Stimulated activated CD4-positive, alpha-beta T cell treated with anti-CD3 and anti-CD28 coated beads, Interleukin-1b, Interleukin-23, amount 100 ng/mL, for 1 hour (primary cell): ENCODE data around the gene CXCL11.
A peak's percentile ranks its signal among the peaks of the same experiment; 100 is the strongest.
"Not testable (repeated sequence)": the region's sequence is repeated elsewhere in the genome, so short reads cannot be mapped to it uniquely, and the experiment has no call there.

Experiments
- DNase-seq, 2 donors: peaks; one replicate each; pipeline ENCODE4 v3.0.0-alpha.2; 2020; ENCODE audit warnings: low read depth in 2 of 2

CXCL11 gene

DNA sequence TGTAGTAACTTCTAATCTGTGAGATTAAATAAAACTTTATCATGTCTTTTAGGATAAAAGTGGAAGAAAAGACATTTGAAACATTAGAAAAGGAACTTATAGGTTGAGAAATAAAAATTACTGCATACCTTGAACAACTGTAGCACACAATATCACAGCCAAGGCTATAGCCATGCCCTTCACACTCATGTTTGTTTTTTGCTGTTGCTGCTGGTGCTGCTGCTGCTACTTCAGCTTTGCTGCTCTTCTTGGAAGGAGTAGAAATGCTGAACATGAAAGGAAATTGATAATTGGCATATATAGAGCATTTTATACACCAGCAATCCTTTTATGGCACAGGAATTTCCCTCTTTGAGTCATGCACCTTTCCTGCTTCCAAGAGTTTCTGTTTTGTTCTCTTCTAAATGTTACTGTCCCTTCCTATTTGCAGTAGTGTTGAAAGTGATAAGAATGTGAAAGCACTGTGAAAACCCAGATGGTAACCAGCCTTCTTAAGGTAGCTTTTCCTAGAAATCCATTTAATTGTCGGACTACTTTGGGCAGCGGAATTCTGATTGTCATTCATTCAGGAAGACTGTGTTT lies at the start of gene CXCL11:
TSS of gene CXCL11 (minus strand) at position 272 of the 582 bp plus-strand sequence. CDS start at position 189, 83 bp downstream.
- no peak for DNase-seq

DNA sequence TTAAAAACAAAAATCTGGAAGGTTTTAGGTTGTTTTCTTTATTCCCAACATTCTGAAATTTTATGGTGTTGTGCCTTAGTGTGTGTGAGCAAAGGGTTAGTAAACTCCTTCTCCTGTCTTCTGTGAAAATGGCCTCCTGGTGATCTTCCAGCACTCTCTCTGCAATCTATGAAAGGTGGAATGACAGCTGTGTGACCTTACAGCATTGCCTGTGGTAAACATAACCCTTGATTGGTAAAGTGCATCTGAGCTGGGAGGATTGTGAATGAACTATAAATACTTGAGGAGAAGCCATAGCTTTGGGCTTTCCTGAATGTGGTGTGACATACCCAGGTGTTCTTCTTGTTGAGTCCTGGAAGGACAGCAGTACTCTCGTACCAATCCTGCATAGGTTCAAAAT lies 48.7 kb upstream of the CXCL11 start:
- DNase-seq: no peak

DNA sequence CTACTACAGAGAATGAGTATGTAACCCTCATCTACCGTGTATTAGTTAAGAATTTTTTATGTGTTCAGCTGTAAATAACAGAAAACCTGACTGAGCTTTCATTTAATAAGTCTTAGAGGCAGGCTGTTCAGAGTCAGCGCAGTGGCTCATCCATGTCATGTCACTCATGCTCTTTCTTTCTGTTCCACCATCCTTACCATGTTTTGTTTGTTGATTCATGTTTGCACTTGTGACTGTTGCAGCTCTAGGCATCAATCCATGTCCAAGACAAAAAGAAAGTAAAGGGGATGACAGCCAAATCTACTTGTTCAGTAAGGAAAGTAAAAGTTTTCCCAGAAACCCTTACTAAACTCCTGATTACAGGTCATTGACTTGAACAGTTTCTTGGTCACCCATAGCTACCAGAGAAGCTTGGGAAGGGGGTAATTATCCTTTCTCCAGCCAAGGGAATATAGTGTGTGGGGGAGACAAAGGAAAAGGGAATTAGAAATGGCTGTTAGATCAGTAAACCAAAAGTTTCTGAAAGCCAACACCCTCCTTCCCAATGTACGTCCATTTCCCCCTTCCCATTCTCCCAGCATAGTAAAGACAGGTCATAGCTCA lies 47.6 kb upstream of the CXCL11 start:
- DNase-seq: no peak

DNA sequence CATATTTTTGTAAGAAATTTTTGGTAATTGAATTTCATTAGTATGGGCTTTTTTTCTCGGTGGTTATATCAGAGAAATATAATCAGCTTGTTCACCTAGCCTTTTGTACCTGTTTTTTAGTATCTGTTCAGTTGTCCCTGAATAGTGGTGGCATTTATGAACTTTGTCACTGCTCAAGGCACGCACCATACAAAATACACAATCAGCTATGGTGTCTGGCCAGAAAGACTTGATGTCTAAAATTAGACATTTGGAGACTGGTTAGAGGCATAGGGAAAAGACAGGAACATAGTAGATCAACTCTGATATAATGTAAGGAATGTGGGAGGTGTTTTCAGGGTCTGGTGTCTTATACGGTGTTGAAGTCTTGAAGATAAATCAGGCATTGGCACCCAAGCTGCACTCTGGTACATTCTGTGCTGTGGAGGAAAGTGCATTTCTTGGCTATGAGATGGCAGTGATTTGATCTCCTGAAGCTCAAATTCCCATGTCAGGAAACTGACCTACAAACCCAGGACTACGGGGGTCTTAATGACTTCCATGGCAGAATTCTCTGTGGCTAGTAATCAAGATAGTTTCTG lies 42.3 kb upstream of the CXCL11 start:
- DNase-seq: no peak

DNA sequence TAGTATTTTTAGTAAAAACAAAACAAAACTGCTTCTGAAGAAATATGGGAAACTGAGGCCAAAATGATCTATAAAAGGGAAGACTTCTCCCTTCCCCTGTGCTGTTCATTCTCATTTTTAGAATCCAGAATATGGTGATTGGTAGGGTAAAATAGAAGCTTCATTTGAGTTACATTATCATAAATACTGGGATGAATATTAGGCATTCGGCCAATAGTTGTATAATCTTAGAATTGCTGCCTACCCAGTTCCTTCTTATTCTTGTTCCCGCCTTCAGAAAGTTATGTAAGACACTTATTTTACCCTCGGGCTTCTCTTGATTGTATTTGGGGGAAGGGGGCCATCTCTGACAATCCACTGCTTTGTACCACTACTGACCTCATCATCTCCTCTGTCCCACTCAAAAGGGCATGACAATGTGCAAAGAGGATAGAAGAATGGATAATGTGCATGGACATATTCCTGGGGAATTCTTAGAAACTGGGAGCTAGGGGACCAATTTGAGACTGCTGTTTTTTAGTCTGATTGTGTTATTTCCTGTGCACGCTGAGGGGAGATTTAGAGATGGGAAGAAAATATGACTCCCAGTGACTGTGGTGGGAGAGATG lies 39.2 kb upstream of the CXCL11 start:
- no peak for DNase-seq

DNA sequence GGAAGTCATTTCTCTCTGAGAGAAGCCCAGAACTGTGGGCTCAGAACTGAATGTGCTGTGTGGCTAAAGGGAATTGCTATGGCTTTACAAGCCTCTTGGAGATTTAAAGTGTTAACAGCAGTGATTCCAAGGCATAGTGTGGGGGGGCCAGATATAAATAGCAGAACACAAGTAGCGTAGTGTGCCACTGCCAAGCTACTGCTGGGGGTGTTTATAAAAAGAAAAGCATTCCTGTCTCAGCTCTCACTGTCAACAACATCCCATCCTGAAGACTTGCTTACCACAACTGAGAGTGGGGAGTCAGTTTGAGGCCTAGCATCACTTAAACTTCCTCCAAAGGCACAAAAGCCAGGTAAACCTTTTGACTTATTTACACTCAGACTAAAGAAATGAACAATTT lies 38.6 kb upstream of the CXCL11 start, which contains the start of gene ART3:
TSS of gene ART3 (plus strand) at position 242 of the 400 bp plus-strand sequence. CDS start 1,181 bp downstream, outside the sequence.
- DNase-seq: no peak

DNA sequence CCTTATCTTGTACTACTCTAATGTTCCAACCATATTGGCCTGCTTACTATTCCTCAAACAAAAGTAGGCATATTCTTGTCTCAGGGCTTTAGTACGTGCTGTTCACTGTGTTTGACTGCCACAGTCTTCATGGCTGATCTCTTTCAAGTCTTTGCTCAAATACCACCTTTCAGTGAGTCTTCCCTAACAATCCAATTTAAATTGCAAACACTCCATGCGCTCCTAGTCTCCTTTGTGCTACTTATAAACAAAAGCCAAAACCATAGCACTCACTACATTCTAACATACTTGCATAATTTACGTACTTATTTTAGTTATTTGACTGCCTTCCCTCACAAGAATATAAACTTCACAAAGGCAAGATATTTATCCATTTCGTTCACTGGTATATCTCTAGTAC lies 36.9 kb upstream of the CXCL11 start:
- DNase-seq: no peak

DNA sequence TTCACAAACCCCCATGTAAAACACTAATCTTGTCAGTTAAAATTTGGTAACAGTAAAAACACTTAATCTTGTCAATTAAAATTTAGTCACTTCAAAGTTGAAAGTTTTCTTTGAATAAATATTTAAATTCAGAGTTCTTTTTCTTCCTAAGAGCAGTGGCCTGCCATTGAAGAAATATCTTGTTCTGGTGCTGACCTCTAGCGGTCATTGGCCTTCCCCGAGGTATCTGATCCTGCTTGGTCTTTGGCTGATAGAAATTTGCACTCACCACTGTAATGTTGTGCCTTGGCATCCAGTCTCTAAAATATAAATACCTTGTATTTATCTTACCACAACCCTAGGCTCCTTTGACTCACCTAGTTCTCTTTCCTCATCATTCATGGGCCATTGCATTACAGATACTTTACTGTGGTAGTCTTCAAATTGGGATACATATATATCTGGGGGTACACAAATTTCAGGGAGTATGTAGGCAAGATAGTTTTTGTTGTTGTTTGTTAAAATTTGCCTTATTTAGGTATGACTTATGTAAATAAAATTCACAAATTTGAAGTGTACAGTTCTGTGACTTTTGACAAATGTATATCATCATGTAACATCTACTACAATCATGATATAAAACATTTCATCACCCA lies 31.9 kb upstream of the CXCL11 start:
- peak; percentile 22 to 30 for DNase-seq

DNA sequence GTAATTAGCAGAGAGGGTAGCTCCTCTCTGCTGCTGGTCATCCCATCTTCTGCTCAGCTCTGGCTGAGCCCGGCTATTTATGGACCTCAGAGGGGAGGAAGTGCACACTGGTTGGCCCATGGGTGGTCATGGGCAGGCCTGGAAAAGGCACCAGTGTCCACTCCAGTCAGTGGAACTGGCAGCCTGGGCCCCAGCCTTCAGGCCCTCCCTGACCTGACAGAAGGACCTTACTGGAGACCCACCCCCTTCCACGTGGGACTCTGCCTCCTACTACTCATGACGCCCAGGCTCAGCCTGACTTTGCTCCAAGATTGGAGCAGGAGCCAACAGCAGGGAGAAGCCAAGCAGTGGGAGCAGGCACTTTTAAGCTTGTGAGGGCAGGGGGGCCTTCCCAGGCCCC lies 30.7 kb upstream of the CXCL11 start:
- no peak for DNase-seq

DNA sequence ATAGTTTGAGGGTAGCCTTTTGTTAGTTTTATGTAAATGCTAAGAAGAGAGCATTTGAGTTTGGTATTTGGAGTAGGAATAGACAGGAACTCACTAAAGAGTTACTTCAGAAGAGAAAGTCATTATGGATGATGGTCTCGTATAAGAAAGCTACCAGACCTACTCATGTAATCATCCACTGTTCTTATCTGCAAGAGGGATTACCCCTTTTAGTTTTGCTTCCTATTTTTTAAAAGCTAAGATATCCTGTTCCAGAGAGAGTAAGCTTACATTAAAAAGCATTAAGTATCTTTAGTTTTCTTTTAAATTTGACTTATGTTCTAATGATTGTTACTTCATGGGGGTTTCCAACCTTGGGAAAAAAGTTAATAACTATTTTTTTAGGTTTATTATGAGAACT lies 26.1 kb upstream of the CXCL11 start:
- no peak for DNase-seq

DNA sequence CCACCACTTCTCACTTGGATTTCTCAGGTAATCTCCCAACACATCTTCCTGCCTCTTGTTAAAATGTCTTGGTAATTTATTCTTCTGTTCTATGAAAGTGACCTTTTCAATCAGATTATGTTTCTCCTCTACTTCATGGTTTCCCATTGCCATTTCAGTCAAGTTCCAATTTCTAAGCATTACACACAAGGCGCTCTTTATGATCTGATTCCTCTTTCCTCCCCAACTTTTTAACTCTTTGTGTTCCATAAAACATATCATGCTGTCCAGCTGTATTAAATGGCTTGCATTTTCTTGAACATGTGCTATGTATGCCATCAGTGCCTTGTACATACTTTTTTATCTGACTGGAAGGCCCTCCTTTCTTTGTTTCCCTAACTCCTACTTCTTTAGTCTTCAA lies 25.6 kb upstream of the CXCL11 start:
- no peak for DNase-seq

DNA sequence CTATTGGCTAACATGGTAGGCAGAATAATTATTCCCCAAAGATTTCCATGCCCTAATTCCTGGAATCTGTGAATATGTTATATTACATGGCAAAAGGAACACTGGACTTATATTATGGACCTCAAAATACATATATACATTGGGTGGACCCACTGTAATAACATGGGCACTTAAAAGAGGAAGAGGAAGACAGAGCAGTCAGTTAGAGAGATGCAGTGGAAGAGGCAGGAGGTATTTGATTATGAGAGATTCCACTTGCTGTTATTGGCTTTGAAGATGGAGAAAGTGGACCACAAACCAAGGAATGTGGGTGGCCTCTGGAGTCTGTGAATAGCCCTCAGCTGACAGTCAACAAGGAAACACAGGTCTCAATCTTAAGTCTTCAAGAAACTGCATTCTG lies 24.6 kb upstream of the CXCL11 start:
- DNase-seq: no peak

DNA sequence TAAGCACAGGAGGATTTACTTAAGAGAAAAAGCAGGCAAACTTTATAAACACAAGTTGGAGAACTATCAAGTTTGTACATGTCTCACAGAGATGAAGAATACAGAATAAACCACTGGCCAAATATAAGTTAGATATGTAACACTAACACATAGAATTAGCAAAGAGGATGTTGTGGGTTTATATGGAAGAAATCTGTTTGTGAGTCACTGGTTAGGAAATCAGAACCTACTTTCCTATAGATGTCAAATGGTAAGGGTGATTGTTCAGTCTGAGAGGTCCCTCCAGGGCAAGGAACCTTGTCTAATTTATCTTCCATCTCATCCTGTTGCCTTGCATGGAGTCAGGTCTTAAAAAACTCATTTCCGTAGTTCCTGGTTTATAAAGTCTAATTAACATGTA lies 23.9 kb upstream of the CXCL11 start:
- no peak for DNase-seq

DNA sequence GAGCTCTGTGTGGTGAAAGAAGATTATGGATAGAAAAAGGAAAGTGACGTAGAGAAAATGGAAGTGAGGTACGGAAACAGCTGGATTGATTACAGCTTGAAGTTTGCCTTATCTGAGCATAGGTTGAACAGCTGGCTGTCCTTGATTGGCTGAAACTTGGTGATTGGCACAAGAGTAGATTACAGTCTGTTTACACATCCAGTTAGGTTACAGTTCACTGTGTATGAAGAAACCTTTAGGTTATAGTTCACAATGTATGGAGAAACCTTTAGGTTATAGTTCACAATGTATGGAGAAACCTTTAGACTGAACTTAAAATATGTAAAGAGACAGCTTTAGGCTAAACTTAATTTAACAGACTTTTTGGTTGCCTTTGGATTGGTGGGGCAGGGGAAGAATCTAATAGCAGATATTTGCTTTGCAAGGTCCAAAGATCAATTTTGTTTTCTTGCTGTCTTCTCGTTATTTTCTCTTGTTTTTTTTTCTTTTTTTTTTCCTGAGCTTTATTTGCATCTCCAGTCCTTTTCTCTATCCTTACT lies 23.1 kb upstream of the CXCL11 start:
- DNase-seq: no peak

DNA sequence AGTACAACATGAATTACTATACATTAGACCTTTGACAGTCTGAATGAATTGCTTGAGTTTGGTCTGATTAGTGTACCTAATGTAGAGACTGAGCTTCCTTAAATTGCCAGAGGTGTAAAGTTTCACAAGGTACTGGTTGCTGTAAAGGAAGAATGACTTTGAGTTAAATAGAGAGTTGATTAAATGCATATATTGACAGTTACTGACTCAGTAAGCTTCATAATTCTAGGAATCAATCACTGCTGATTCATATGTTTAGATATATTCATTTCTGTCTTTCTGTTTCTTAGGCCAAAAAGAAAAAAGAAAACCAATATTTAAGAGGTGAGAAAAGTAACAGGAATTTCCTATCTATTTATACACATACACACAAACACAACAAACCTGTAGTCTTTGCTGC lies 22.4 kb upstream of the CXCL11 start:
- no peak for DNase-seq

DNA sequence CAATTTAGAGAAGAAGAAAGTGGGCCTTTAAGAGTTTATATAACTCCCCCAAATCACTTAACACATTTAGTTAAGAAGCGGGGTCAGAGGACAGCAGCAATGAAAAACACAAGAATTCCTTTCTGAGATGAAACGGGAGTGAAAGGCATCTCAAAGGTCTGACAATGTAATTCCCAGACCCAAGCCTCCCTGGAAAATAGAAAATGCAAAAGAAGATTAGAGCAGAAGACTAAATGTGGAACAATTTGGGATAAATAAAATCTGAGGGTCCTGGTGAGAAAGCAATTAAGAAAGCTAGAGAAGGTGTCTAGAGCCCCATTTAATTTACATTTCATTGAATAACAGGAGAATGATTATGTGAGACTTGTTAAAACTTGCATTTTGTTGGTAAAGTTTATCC lies 19.6 kb upstream of the CXCL11 start:
- DNase-seq: no peak

DNA sequence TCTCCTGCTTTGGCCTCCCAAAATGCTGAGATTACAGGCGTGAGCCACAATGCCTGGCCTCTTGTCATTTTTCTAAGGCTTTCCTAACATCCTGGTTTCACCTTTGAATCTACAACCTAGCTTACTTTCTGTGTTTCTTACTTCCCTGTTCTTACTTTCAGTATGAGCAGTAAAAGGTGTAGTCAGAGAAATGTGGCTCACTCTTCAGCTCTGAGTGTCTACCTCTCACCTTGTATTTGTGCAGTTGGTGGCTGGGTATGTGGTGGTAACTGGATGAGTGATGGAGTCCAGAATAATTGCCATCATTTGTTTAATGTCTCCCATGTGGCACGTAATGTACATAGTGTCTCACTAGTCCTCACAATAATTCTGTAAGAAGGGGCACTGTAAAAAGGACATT lies 19.1 kb upstream of the CXCL11 start:
- no peak for DNase-seq

DNA sequence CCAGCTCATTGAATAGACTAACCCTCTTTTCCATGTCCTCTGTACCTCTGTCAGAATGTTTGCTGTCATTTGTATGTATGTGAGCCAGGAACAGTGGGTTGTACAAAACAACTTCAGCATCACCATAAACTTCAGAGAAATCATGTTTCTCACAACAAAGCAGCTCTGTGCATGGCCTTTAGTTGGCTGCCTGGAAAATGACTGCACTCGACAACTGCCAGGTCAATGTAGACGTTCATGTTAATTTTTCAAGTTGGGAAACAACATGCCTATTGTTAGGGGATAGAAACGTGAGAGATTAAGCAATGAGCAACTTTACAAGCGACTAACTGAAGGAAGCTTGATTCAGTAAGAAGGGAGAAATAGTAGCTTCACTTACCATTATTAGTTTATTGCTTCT lies 17.9 kb upstream of the CXCL11 start:
- no peak for DNase-seq

DNA sequence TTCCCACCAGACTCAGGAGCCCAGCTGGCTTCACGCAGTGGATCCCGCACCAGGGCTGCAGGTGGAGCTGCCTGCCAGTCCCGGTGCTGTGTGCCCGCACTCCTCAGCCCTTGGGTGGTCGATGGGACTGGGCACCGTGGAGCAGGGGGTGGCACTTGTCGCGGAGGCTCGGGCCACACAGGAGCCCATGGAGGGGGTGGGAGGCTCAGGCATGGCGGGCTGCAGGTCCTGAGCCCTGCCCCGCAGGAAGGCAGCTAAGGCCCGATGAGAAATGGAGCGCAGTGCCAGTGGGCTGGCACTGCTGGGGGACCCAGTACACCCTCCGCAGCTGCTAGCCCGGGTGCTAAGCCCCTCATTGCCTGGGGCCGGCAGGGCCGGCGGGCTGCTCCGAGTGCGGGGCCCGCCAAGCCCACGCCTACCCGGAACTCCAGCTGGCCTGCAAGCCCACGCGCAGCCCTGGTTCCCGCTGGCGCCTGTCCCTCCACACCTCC lies 14.7 kb upstream of the CXCL11 start:
- DNase-seq: not testable (repeated sequence)

DNA sequence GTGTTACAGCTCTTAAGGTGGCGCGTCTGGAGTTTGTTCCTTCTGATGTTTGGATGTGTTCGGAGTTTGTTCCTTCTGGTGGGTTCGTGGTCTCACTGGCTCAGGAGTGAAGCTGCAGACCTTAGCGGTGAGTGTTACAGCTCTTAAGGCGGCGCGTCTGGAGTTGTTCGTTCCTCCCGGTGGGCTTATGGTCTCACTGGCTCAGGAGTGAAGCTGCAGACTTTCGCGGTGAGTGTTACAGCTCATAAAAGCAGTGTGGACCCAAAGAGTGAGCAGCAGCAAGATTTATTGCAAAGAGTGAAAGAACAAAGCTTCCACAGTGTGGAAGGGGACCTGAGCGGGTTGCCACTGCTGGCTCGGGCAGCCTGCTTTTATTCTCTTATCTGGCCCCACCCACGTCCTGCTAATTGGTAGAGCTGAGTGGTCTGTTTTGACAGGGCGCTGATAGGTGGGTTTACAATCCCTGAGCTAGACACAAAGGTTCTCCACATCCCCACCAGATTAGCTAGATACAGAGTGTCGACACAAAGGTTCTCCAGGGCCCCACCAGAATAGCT lies 14.1 kb upstream of the CXCL11 start:
- not testable (repeated sequence) for DNase-seq

DNA sequence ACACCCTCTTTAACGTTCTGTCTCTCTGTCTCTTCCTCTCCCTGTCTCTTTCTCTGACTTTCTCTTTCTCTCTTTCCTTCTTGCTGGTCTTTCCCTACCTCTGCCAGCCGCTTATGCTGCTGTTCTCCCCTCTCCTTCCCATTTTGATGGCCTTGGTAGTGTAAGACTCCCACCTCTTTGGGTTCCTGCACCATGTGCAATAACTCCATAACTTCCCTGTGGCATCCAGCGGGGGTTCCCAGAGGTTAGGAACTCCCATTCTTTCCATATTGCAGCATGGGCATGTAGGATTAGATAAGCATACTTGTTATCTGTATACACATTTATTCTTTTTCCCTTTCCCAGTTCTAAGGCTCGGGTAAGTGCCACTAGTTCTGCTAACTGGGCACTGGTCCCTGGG lies 8.8 kb upstream of the CXCL11 start:
- not testable (repeated sequence) for DNase-seq

DNA sequence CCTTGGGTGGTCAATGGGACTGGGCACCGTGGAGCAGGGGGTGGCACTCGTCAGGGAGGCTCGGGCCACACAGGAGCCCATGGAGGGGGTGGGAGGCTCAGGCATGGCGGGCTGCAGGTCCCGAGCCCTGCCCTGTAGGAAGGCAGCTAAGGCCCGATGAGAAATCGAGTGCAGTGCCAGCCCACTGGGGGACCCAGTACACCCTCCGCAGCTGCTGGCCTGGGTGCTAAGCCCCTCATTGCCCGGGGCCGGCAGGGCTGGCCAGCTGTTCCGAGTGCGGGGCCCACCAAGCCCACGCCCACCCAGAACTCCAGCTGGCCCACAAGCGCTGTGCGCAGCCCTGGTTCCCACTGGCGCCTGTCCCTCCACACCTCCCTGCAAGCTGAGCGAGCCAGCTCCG lies 7.4 kb upstream of the CXCL11 start:
- DNase-seq: not testable (repeated sequence)
